H9 (cell line): ENCODE results near the gene PRKACG. TPM values are rescaled to one million over a fixed set of nuclear protein-coding genes. Genes with fewer than 3 reads are reported as not detected.

Source experiments
- DNase-seq: peaks from one replicate; pipeline ENCODE4 v3.0.0-alpha.2; 2017
- H2AFZ ChIP-seq: one replicate; pipeline ENCODE4 v1.6.1; 2013; ENCODE audit warnings: mild to moderate bottlenecking, low read length, control low read depth, moderate library complexity
- H2AK5ac ChIP-seq: 2 replicates; pipeline ENCODE4 v1.6.1; 2013; ENCODE audit warnings: low read length, control low read depth, mixed read lengths; ENCODE audit not compliant: insufficient read length
- H2BK120ac ChIP-seq: one replicate; pipeline ENCODE4 v1.6.1; 2013; ENCODE audit warnings: low read depth, mild to moderate bottlenecking, low read length, control low read depth, inconsistent platforms; ENCODE audit not compliant: poor library complexity, severe bottlenecking
- H2BK12ac ChIP-seq: 2 replicates; pipeline ENCODE4 v1.6.1; 2013; ENCODE audit warnings: low read length, control low read depth, mixed read lengths, low read depth; ENCODE audit not compliant: insufficient read length
- H2BK15ac ChIP-seq: 2 replicates; pipeline ENCODE4 v1.6.1; 2013; ENCODE audit warnings: low read depth, low read length, control low read depth
- H2BK20ac ChIP-seq: one replicate; pipeline ENCODE4 v1.6.1; 2013; ENCODE audit warnings: low read depth, mild to moderate bottlenecking, low read length, control low read depth, inconsistent platforms; ENCODE audit not compliant: poor library complexity, severe bottlenecking
- H2BK5ac ChIP-seq: 2 replicates; pipeline ENCODE4 v1.6.1; 2013; ENCODE audit warnings: low read length, control low read depth, mixed read lengths; ENCODE audit not compliant: insufficient read length
- H3K14ac ChIP-seq: 2 replicates; pipeline ENCODE4 v1.6.1; 2013; ENCODE audit warnings: low read length, control low read depth; ENCODE audit not compliant: insufficient read depth
- H3K18ac ChIP-seq: 2 replicates; pipeline ENCODE4 v1.6.1; 2013; ENCODE audit warnings: low read depth, mild to moderate bottlenecking, mixed read lengths, low read length, control low read depth; ENCODE audit not compliant: insufficient read length
- H3K23ac ChIP-seq: 2 replicates; pipeline ENCODE4 v1.6.1; 2013; ENCODE audit warnings: low read length, control low read depth, mixed read lengths, low read depth; ENCODE audit not compliant: insufficient read length
- H3K23me2 ChIP-seq: 2 replicates; pipeline ENCODE4 v1.6.1; 2013; ENCODE audit warnings: low read depth, mild to moderate bottlenecking, mixed read lengths, low read length, control low read depth; ENCODE audit not compliant: insufficient read length, poor library complexity, severe bottlenecking
- H3K27ac ChIP-seq: 2 replicates; pipeline ENCODE4 v1.5.1; 2013; ENCODE audit warnings: low read length, control low read depth, mixed read lengths, low read depth; ENCODE audit not compliant: insufficient read length
- H3K27me3 ChIP-seq: 2 replicates; pipeline ENCODE4 v1.6.1; 2013; ENCODE audit warnings: low read length, control low read depth, inconsistent platforms; ENCODE audit not compliant: insufficient read depth
- H3K4ac ChIP-seq: 2 replicates; pipeline ENCODE4 v1.6.1; 2013; ENCODE audit warnings: low read depth, mild to moderate bottlenecking, control low read depth, inconsistent platforms, low read length, moderate library complexity
- H3K4me1 ChIP-seq: 2 replicates; pipeline ENCODE4 v1.6.1; 2013; ENCODE audit warnings: low read length, control low read depth, inconsistent platforms; ENCODE audit not compliant: insufficient read depth
- H3K4me2 ChIP-seq: 2 replicates; pipeline ENCODE4 v1.6.1; 2013; ENCODE audit warnings: low read length, control low read depth, mixed read lengths; ENCODE audit not compliant: insufficient read length, insufficient read depth
- H3K56ac ChIP-seq: 2 replicates; pipeline ENCODE4 v1.6.1; 2013; ENCODE audit warnings: low read depth, mild to moderate bottlenecking, mixed read lengths, low read length, control low read depth; ENCODE audit not compliant: insufficient read length
- H3K79me1 ChIP-seq: 2 replicates; pipeline ENCODE4 v1.6.1; 2013; ENCODE audit warnings: low read depth, mild to moderate bottlenecking, moderate library complexity, low read length, control low read depth, inconsistent platforms; ENCODE audit not compliant: insufficient read depth, poor library complexity, severe bottlenecking
- H3K79me2 ChIP-seq: 2 replicates; pipeline ENCODE4 v1.6.1; 2013; ENCODE audit warnings: low read length, control low read depth, inconsistent platforms; ENCODE audit not compliant: insufficient read depth
- H3K9ac ChIP-seq: 2 replicates; pipeline ENCODE4 v1.6.1; 2013; ENCODE audit warnings: low read length, control low read depth, mixed read lengths; ENCODE audit not compliant: insufficient read length; ENCODE audit errors: extremely low read depth
- H3K9me3 ChIP-seq: one replicate; pipeline ENCODE4 v1.6.1; 2013; ENCODE audit warnings: low read depth, low read length, inconsistent platforms; ENCODE audit not compliant: control insufficient read depth
- H3T11ph ChIP-seq: one replicate; pipeline ENCODE4 v1.6.1; 2013; ENCODE audit warnings: mild to moderate bottlenecking, low read length, control low read depth, inconsistent platforms
- H4K20me1 ChIP-seq: one replicate; pipeline ENCODE4 v1.6.1; 2013; ENCODE audit not compliant: control insufficient read depth, insufficient read length, insufficient read depth
- H4K5ac ChIP-seq: 2 replicates; pipeline ENCODE4 v1.6.1; 2013; ENCODE audit warnings: low read depth, mild to moderate bottlenecking, mixed read lengths, low read length, control low read depth; ENCODE audit not compliant: insufficient read length
- H4K8ac ChIP-seq: replicated peaks from 2 replicates; pipeline ENCODE4 v1.6.1; 2013; ENCODE audit warnings: low read length, control low read depth, mixed read lengths, low read depth; ENCODE audit not compliant: insufficient read length
- H4K91ac ChIP-seq: 2 replicates; pipeline ENCODE4 v1.6.1; 2013; ENCODE audit warnings: low read depth, mild to moderate bottlenecking, moderate library complexity, mixed read lengths, low read length, control low read depth; ENCODE audit not compliant: insufficient read length
- H3K27ac Mint-ChIP-seq, 3 experiments: 2 replicates in 2 of 3; 3 replicates in 1 of 3; pipeline ENCODE4 v1.8.0; 2020 to 2021; ENCODE audit warnings: mixed read lengths in 3 of 3, mild to moderate bottlenecking in 1 of 3, moderate library complexity in 1 of 3
- H3K27me3 Mint-ChIP-seq: 2 replicates; pipeline ENCODE4 v1.8.0; 2021; ENCODE audit warnings: low read depth, mild to moderate bottlenecking, moderate library complexity, mixed read lengths
- H3K36me3 Mint-ChIP-seq, 3 experiments: 2 replicates in 2 of 3; 3 replicates in 1 of 3; pipeline ENCODE4 v1.8.0; 2020 to 2021; ENCODE audit warnings: low read depth in 3 of 3, mixed read lengths in 3 of 3; ENCODE audit not compliant: insufficient read depth in 1 of 3
- H3K4me1 Mint-ChIP-seq, 2 experiments: 2 replicates each; pipeline ENCODE4 v1.8.0; 2020; ENCODE audit warnings: mixed read lengths in 2 of 2
- H3K4me3 Mint-ChIP-seq, 2 experiments: 2 replicates in 1 of 2; 3 replicates in 1 of 2; pipeline ENCODE4 v1.8.0; 2020 to 2021; ENCODE audit warnings: mild to moderate bottlenecking in 2 of 2, mixed read lengths in 2 of 2, moderate library complexity in 1 of 2
- H3K9me3 Mint-ChIP-seq, 2 experiments: 2 replicates in 1 of 2; 3 replicates in 1 of 2; pipeline ENCODE4 v1.8.0; 2020; ENCODE audit warnings: mild to moderate bottlenecking in 2 of 2, mixed read lengths in 2 of 2, moderate library complexity in 1 of 2
- WGBS: extraction: QIAGEN DNeasy Blood & Tissue Kit; methylation state at CpG from one replicate; pipeline ENCODE4 v1.1.7; 2013; ENCODE audit warnings: missing lambda C conversion rate, low lambda C conversion rate, mixed read lengths; ENCODE audit not compliant: insufficient read length; ENCODE audit errors: extremely low coverage; 5-methylcytosine and 5-hydroxymethylcytosine counted together
- total RNA-seq: library from RNA; stranded (reverse); gene quantifications from 2 replicates; pipeline ENCODE4 v1.2.1, GENCODE V29; 2021
- TF ChIP-seq, protein P1 (sequence below): fragments of 200-600 bp; sonication (generic); conservative IDR thresholded peaks from 3 replicates; pipeline ENCODE4 v1.8.0; 2021; ENCODE audit warnings: antibody characterized with exemption, mild to moderate bottlenecking

The PRKACG gene
- total RNA-seq, 1 experiment from 2014 or later = not detected

DNA sequence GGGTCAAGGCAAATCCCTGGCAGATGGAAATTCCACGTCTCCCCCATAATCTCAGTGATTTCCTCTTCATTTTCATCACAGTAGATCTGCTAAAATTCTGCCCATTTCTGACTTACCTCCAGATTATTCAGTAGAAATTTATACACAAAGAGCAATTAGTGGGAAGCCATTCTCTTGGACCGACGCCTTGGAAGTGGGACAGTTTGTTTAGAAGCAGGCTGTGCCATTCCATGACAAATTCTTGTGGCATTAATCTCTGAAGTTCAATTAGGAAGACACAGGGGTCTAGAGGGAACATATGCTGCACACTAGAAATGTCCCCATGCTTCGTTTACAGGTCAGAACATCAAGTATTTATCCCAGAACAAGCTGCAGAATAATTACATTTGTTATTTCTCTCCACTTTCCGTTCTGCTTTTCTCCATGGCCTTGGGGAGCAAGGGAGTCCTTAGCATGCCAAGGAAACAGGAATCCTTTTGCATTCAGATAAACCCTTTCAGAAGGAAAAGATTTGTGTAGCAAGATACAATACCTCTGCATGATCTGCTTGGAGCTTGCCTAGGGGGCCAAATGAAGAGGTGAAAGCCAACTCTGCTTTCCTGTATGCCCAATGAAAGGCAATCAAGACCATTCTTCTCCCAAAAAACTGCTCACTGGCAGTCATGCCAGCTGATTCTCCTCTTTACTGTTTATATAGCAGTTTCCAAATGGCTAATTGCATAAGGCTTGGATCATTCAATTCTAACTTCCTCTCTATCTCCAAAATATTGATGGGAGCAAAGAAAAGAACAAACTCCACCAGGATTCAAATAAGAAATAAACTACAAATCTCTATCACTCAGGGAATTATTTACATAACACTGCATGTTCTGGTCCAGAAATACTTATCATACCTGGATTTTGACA, 2.5 kb upstream of the PRKACG start:
- Histone ChIP-seq H2BK20ac (no peak overlapping the region), H4K8ac (no peak overlapping the region), H4K91ac (no peak overlapping the region), H3K9me3 (no peaks in the 10 kb centered on the region), H2AFZ (no peak overlapping the region), H3K79me2 (no peaks in the 10 kb centered on the region), H2BK120ac (no peak overlapping the region), H3K14ac (no peak overlapping the region), H2BK12ac (no peak overlapping the region), H3K23me2 (no peaks in the 10 kb centered on the region), H3K4ac (no peak overlapping the region), H3K23ac (no peak overlapping the region), H3T11ph (no peak overlapping the region), H2BK15ac (no peak overlapping the region), H3K4me2 (no peak overlapping the region), H3K79me1 (no peaks in the 10 kb centered on the region), H3K4me1 (peaks cover 3% of the 10 kb centered on the region; the same call in 1 of the 2 replicates), H2AK5ac (no peak overlapping the region), H3K56ac (no peak overlapping the region), H4K5ac (no peak overlapping the region), H3K27me3 (no peaks in the 10 kb centered on the region), H3K9ac (no peak overlapping the region), H3K18ac (no peak overlapping the region), H2BK5ac (no peak overlapping the region), H4K20me1 (no peaks in the 10 kb centered on the region), H3K27ac (no peak overlapping the region)
- peaks cover 23 to 51% of the 10 kb centered on the region in 2 experiments for H3K4me1 Mint-ChIP-seq
- H3K36me3 Mint-ChIP-seq = peaks cover 0 to 18% (median 3%) of the 10 kb centered on the region in 3 experiments; a peak in 3 of 7 replicates
- peaks cover 3 to 13% of the 10 kb centered on the region in 2 experiments for H3K9me3 Mint-ChIP-seq
- no peak for DNase-seq
- no CpG with 5 or more reads among the region's 5 CpGs for WGBS
- H3K27me3 Mint-ChIP-seq = no peaks in the 10 kb centered on the region; the same call in 1 of the 2 replicates
- TF ChIP-seq, protein P1, sequence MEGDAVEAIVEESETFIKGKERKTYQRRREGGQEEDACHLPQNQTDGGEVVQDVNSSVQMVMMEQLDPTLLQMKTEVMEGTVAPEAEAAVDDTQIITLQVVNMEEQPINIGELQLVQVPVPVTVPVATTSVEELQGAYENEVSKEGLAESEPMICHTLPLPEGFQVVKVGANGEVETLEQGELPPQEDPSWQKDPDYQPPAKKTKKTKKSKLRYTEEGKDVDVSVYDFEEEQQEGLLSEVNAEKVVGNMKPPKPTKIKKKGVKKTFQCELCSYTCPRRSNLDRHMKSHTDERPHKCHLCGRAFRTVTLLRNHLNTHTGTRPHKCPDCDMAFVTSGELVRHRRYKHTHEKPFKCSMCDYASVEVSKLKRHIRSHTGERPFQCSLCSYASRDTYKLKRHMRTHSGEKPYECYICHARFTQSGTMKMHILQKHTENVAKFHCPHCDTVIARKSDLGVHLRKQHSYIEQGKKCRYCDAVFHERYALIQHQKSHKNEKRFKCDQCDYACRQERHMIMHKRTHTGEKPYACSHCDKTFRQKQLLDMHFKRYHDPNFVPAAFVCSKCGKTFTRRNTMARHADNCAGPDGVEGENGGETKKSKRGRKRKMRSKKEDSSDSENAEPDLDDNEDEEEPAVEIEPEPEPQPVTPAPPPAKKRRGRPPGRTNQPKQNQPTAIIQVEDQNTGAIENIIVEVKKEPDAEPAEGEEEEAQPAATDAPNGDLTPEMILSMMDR = no peak
- H3K4me3 Mint-ChIP-seq = no peak overlapping the region
- H3K27ac Mint-ChIP-seq = peak overlapping the region in 1 of 3 experiments; percentile 37; a peak in 2 of 7 replicates
